PFSK-1 (cell line): ENCODE results near the gene TTC16.

Experiments used
- FOXP2 ChIP-seq: optimal IDR thresholded peaks from 2 replicates; pipeline ENCODE3; 2011; ENCODE audit warnings: borderline replicate concordance, control low read depth, inconsistent platforms; ENCODE audit not compliant: insufficient read depth; ENCODE audit errors: extremely low read length, extremely low read depth
- REST ChIP-seq, 2 experiments: IDR thresholded peaks; 2 replicates each; pipeline versions ENCODE4 v1.6.1 to v1.8.0; 2011 to 2012; ENCODE audit warnings: low read depth in 2 of 2, low read length in 2 of 2, control low read depth in 1 of 2, inconsistent platforms in 1 of 2, mild to moderate bottlenecking in 1 of 2, moderate library complexity in 1 of 2; ENCODE audit not compliant: insufficient read depth in 1 of 2
- TAF1 ChIP-seq: IDR thresholded peaks from 2 replicates; pipeline ENCODE4 v1.6.1; 2012; ENCODE audit warnings: low read length, control low read depth, borderline replicate concordance; ENCODE audit not compliant: insufficient read depth

- TF ChIP-seq FOXP2 (no peak), TAF1 (no peak), REST (IDR thresholded peaks at IDR 0.05; ENCODE audit: insufficient read depth in 1 of 2, low read depth in 2 of 2, low read length in 2 of 2) (no peak)
These were observed 31.2 kb downstream of the TTC16 start for GRCh38 chr9:127746959-127747569.
